Thyroid gland (tissue), 4 donors: ENCODE results near the gene ME3. TPM values are rescaled to one million over a fixed set of nuclear protein-coding genes. Genes with fewer than 3 reads are reported as not detected.
"Not testable (repeated sequence)": the region's sequence is repeated elsewhere in the genome, so short reads cannot be mapped to it uniquely, and the experiment has no call there.

ENCODE experiments used
- DNase-seq, 2 donors: peaks; one replicate each; pipeline ENCODE4 v3.0.0-alpha.2; 2019
- H3K27ac ChIP-seq, 3 donors: fragments of 200-600 bp; sonication (generic); 1 replicate in 2 of 3; 2 replicates in 1 of 3; pipeline ENCODE4 v1.5.1; 2016 to 2019; ENCODE audit warnings: mild to moderate bottlenecking in 1 of 3, moderate library complexity in 1 of 3
- H3K27me3 ChIP-seq: fragments of 200-600 bp; sonication (generic); one replicate; pipeline ENCODE4 v1.5.1; 2019
- H3K36me3 ChIP-seq, 2 donors: fragments of 200-600 bp; sonication (generic); one replicate each; pipeline ENCODE4 v1.5.1; 2016 to 2019
- H3K4me1 ChIP-seq, 2 donors: fragments of 200-600 bp; sonication (generic); one replicate each; pipeline ENCODE4 v1.5.1; 2017 to 2019
- H3K4me3 ChIP-seq, 3 donors: fragments of 200-600 bp; sonication (generic); replicated peaks in 1 of 3; 1 replicate in 2 of 3; 2 replicates in 1 of 3; pipeline ENCODE4 v1.5.1; 2016; ENCODE audit warnings: mild to moderate bottlenecking in 1 of 3
- H3K9me3 ChIP-seq: fragments of 200-600 bp; sonication (generic); one replicate; pipeline ENCODE4 v1.5.1; 2017
- CTCF ChIP-seq, 6 experiments: fragments of 200-600 bp in 3 of 6; fragments of 450-650 bp in 3 of 6; sonication (generic) in 3 of 6; IDR thresholded peaks; one replicate each; pipeline ENCODE4 v1.5.1; 2016 to 2019; ENCODE audit warnings: antibody characterized with exemption in 6 of 6, mild to moderate bottlenecking in 2 of 6, inconsistent platforms in 1 of 6, moderate library complexity in 1 of 6
- POLR2A ChIP-seq, 2 donors: fragments of 450-650 bp; IDR thresholded peaks; one replicate each; pipeline ENCODE4 v1.6.1; 2017; ENCODE audit warnings: antibody characterized with exemption in 2 of 2, mild to moderate bottlenecking in 2 of 2, moderate library complexity in 1 of 2
- WGBS, 2 donors: methylation state at CpG; one replicate each; pipeline ENCODE4 v1.1.5; 2017; 5-methylcytosine and 5-hydroxymethylcytosine counted together
- intact Hi-C: fragments of 100-400 bp; cut with DNase I; formaldehyde crosslinking; loops from one replicate; pipeline ENCODE4 v1.15.1; 2023
- total RNA-seq, 4 donors: library from RNA; depleted of rRNA; stranded (reverse); fragments of >200 nt; gene quantifications; one replicate each; pipeline ENCODE4 v1.2.3, GENCODE V29; 2016

Gene ME3
- total RNA-seq, 4 donors from 2014 or later = 29.1 to 53.5 (median 37.1) TPM

- peaks cover 26 to 32% of the 10 kb centered on the region in 2 donors for H3K4me1 ChIP-seq
- TF ChIP-seq POLR2A (IDR thresholded peaks at IDR 0.05) (no peak), CTCF (IDR thresholded peaks at IDR 0.05) (no peak)
- no peaks in the 10 kb centered on the region for H3K9me3 ChIP-seq
- peak overlapping the region; percentile 47 to 85 (median 50) for H3K27ac ChIP-seq
- 91 to 94% methylated on average over 3 of the region's 3 CpGs for WGBS, 2 donors
- intact Hi-C loops = no loop called here
- H3K4me3 ChIP-seq = no peak overlapping the region
- no peaks in the 10 kb centered on the region for H3K36me3 ChIP-seq
- DNase-seq = no peak
- H3K27me3 ChIP-seq = no peaks in the 10 kb centered on the region
Observed at GRCh38 chr11:86621854-86622253, 50.6 kb downstream of the ME3 start.

DNA sequence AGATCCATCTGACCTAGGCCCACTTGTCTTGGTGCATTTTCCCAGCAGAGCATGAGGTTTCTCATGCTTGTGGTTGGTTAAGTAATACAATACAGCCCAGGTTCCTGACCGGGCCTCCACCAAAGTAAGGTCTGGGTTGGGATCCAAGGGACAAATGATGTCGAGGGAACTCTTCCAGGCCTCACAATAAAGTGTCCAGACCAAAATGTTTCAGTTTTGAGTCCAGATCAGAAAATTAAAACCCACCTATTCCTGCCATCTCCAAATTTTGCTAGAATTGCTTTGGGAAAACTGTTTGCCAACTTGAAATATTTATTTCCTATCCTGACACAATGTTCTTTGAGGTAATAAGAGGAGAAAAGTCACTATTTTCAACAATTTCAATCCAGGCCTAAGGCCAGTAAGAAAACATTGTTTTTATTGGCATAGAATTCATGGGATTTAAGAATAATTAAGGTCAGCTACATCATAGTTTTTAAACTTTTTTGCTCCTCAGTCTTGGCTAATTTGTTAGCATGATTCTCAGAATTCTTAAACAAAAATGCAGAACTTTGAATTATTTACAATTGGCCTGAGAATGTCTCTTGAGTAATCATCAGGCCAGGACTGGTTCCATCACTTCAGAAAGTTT lies 51.4 kb downstream of the ME3 start:
- Histone ChIP-seq H3K4me1 (peaks cover 26 to 32% of the 10 kb centered on the region in 2 donors), H3K27ac (peak overlapping the region; percentile 47 to 85 (median 50)), H3K9me3 (no peaks in the 10 kb centered on the region), H3K27me3 (no peaks in the 10 kb centered on the region), H3K36me3 (no peaks in the 10 kb centered on the region), H3K4me3 (no peak overlapping the region)
- DNase-seq = no peak
- intact Hi-C loops = no loop called here
- TF ChIP-seq POLR2A (IDR thresholded peaks at IDR 0.05) = no peak
- TF ChIP-seq CTCF (IDR thresholded peaks at IDR 0.05) = no peak
- WGBS, 2 donors = 50 to 63% methylated on average over 2 of the region's 2 CpGs

- H3K9me3 ChIP-seq, H3K27me3 ChIP-seq, DNase-seq, H3K36me3 ChIP-seq, H3K4me3 ChIP-seq: not testable (repeated sequence)
- intact Hi-C loops = loop anchor here (10.0 kb wide), 1 partner anchor 195 kb away; no protein-coding TSS in a partner anchor
- WGBS, 2 donors = 85 to 93% methylated on average over 3 of the region's 3 CpGs
- peaks cover 26 to 32% of the 10 kb centered on the region in 2 donors for H3K4me1 ChIP-seq
- H3K27ac ChIP-seq = peak overlapping the region in 2 of 3 donors; percentile 50 to 85
Observed at GRCh38 chr11:86619428-86619827, 53.0 kb downstream of the ME3 start.

GRCh38 chr11:86617502-86617901 lies 54.9 kb downstream of the ME3 start:
- Histone ChIP-seq H3K27ac (peak overlapping the region; percentile 31 to 66 (median 31)), H3K4me1 (peaks cover 26% of the 10 kb centered on the region in 2 donors), H3K36me3 (no peaks in the 10 kb centered on the region), H3K4me3 (no peak overlapping the region), H3K9me3 (no peaks in the 10 kb centered on the region), H3K27me3 (no peaks in the 10 kb centered on the region)
- TF ChIP-seq CTCF (IDR thresholded peaks at IDR 0.05) (no peak), POLR2A (IDR thresholded peaks at IDR 0.05) (no peak)
- DNase-seq = no peak
- intact Hi-C loops = loop anchor here (10.0 kb wide), 1 partner anchor 197 kb away; no protein-coding TSS in a partner anchor

DNA sequence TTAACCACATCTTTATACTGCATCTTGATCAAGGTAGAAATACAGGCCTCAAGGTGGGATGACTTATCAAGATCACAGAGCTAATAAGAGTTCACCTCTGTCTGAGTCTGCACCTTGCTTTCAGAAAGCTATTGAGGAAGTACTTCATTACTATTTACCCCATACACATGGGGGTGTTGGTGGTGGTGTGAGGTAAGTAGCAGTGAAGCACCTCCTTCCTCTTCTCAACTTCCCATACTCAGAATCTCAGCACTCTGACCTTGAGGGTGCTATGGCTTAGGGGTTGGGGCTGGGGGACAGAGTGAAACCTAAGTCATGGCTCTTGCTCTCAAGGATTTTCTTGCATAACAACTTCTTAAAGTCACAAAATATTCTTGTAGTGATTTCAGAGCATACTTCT lies 56.9 kb downstream of the ME3 start:
- no peaks in the 10 kb centered on the region for H3K9me3 ChIP-seq
- H3K4me1 ChIP-seq = peaks cover 10 to 12% of the 10 kb centered on the region in 2 donors
- intact Hi-C loops = loop anchor here (10.0 kb wide), 1 partner anchor 199 kb away; no protein-coding TSS in a partner anchor
- no peak overlapping the region for H3K4me3 ChIP-seq
- H3K36me3 ChIP-seq = no peaks in the 10 kb centered on the region
- no peak for TF ChIP-seq POLR2A (IDR thresholded peaks at IDR 0.05)
- no peak for DNase-seq
- no peak overlapping the region for H3K27ac ChIP-seq
- no peaks in the 10 kb centered on the region for H3K27me3 ChIP-seq

- H3K27me3 ChIP-seq = no peaks in the 10 kb centered on the region
- 89 to 90% methylated on average over 5 of the region's 5 CpGs for WGBS, 2 donors
- no peak for DNase-seq
- TF ChIP-seq CTCF (IDR thresholded peaks at IDR 0.05) = no peak
- TF ChIP-seq POLR2A (IDR thresholded peaks at IDR 0.05) = no peak
- H3K4me1 ChIP-seq = peaks cover 9 to 24% of the 10 kb centered on the region in 2 donors
- H3K27ac ChIP-seq = no peak overlapping the region
- H3K9me3 ChIP-seq = no peaks in the 10 kb centered on the region
- intact Hi-C loops = loop anchor here (10.0 kb wide), 1 partner anchor 204 kb away; no protein-coding TSS in a partner anchor
- H3K4me3 ChIP-seq = no peak overlapping the region
- H3K36me3 ChIP-seq = no peaks in the 10 kb centered on the region
Observed at GRCh38 chr11:86610559-86611341, 61.7 kb downstream of the ME3 start.
